ENCODE measurements around the gene KCNK1.
"Not testable (repeated sequence)": the region's sequence is repeated elsewhere in the genome, so short reads cannot be mapped to it uniquely, and the experiment has no call there.

KCNK1 gene

DNA sequence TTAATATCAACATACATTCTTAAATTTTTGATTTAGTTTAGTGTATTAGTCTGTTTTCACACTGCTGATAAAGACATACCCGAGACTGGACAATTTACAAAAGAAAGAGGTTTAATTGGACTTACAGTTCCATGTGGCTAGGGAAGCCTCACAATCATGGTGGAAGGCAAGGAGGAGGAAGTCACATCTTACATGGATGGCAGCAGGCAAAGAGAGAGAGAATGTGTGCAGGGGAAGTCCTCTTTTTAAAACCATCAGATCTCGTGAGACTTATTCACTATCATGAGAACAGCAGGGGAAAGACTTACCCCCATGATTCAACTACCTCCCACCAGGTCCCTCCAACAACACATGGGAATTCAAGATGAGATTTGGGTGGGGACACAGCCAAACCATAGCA is 56.5 kb downstream of the KCNK1 start:
- not testable (repeated sequence) for DNase-seq

DNA sequence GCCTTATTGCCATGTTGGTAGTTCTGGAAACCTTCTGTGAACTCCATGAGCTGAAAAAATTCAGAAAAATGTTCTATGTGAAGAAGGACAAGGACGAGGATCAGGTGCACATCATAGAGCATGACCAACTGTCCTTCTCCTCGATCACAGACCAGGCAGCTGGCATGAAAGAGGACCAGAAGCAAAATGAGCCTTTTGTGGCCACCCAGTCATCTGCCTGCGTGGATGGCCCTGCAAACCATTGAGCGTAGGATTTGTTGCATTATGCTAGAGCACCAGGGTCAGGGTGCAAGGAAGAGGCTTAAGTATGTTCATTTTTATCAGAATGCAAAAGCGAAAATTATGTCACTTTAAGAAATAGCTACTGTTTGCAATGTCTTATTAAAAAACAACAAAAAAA is 57.4 kb downstream of the KCNK1 start:
- DNase-seq, result no peak

- DNase-seq, result no peak
Measured at GRCh38 chr1:233672732-233673131, 58.8 kb downstream of the KCNK1 start.

GRCh38 chr1:233673261-233673946 is 59.5 kb downstream of the KCNK1 start:
- DNase-seq, result no peak

- no peak for DNase-seq
Measured at GRCh38 chr1:233673947-233674431, 60.1 kb downstream of the KCNK1 start.

- DNase-seq, result no peak
Measured at GRCh38 chr1:233675446-233675845, 61.5 kb downstream of the KCNK1 start.

GRCh38 chr1:233675893-233676292 is 62.0 kb downstream of the KCNK1 start:
- no peak for DNase-seq

GRCh38 chr1:233677690-233678354 is 63.9 kb downstream of the KCNK1 start:
- DNase-seq, result no peak

DNA sequence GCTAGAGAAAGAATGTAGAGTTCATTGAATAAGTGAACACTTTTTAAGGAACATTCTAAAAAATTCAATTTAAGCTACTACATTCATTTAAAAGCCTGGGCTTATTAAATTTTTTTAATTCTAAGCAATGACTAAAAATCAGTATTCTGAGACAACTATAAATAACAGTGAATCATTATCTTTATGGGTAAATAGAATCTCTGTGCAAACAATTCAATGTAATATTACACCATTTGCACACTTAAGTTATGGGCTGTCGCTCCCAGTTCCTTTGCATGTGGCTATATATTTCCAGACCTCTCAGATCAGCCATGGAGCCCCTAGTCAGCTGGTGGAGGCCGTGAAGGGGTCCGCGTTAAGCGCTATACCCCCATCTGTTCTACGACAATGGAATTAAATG is 65.1 kb downstream of the KCNK1 start:
- DNase-seq, result no peak

DNA sequence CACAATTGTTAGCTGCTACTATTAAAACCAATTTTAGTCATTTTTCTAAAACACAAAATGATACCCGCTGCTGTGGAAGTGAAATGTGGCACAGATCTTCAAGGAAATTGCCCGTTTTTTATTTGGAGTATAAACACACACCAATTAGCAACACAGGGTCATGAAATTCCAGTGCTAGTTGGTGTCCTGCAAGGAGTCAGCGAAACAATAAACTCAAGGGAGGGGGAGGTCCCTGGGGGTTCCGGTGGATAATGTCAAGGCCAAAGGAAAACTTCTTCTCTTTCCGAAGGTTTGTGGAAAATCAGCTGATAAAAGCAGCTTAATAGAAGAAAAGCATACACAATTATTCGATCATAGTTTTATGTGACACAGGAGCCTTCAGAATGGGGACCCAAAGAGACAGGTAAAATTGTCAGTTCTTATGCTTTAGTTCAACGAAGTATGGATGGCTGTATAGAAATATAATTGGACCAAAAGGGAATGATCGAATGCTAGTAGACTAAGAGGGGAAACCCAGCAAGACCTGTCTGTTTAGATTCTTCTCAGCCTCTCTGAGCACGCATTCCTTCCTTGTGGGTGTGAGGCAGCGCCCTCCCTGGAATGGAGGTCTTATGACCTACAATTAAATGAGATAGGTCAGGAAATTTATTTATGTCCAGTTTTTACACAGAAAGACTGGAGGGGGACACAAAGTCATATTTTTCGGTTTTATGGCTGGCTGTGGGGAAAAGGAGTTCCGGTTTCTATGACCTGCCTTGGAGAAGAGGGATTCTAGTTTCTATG is 65.9 kb downstream of the KCNK1 start:
- DNase-seq, result no peak

DNA sequence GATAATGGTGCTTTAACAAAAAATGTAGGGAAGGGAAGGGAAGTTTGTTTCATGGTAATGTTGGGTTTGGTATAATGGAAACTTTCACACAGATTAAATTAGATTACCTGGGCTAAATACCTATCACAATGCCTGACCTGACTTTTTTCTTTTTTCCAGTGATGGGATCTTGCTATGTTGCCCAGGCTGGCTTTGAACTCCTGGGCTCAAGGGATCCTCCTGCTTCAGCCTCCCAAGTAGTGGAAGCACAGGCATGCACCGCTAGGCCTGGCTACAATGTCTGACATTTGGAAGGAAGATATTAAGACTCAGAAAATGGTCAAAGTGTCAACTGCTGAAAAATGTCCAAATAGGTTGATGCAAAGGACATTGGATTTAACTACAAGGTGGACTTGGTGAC is 67.4 kb downstream of the KCNK1 start:
- no peak for DNase-seq

- DNase-seq, result not testable (repeated sequence)
Measured at GRCh38 chr1:233686653-233687052, 72.7 kb downstream of the KCNK1 start.

GRCh38 chr1:233689017-233689747 is 75.3 kb downstream of the KCNK1 start:
- no peak for DNase-seq

DNA sequence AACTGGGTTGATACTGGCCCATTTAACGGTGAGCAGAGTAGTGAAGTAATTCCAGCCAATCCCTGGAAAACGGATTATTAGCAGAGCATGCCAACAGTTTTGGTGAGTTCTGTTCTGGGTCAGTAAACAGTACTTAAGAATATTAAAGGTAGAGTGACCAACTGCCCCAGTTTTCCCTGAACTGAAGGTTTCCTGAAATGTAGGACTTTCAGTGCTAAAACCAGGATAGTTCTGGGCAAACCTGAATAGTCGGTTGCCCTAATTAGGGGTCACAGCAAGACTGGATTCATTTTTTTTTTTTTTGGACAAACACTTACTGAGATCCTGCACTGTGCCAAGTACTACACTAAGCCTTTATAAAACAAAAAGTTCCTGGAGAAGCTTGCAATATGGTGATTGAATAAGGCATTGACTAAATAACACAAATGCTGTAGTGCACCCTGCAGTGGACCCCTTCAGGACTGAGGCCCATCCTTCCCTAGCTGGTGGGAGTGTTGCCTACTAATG is 75.9 kb downstream of the KCNK1 start:
- DNase-seq, result no peak

DNA sequence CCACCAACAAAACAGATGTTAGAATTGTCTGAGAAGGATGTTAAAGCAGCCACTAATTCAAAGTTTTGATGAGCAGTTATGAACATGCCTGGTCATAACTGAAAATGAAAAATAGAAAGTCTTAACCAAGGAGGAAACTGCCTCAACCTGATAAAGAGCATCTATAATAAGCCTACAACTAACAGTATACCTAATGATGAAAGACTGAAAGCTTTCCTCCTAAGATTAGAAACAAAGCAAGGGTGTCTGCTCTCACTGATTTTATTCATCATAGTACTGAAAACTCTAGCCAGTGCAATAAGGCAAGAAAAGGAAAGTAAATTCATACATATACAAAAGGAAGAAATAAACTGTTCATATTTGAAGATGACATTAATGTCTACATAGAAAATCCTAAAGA is 82.0 kb downstream of the KCNK1 start:
- DNase-seq, result no peak

DNA sequence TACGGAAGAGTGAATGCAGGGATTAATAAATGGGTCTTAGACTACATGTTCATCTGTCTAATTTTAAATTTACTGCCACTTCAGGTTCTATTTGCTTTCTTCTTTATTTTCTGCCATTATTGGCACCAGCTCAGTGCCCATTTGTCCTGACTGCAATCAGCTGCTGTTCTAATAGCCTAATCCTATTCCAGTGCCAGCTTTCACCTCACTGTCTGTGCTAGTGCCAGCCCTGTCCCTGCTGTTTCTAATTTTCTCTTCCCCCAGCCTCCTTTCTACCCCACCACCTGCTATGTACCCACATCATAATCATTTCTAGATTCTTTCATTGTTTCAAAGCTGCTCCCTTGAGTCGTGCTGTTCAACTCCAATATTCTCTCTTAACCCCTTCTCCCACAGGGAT is 86.4 kb downstream of the KCNK1 start:
- DNase-seq, result no peak

- no peak for DNase-seq
Measured at GRCh38 chr1:233704170-233704897, 90.4 kb downstream of the KCNK1 start.

- no peak for DNase-seq
Measured at GRCh38 chr1:233704898-233705723, 91.2 kb downstream of the KCNK1 start.

DNA sequence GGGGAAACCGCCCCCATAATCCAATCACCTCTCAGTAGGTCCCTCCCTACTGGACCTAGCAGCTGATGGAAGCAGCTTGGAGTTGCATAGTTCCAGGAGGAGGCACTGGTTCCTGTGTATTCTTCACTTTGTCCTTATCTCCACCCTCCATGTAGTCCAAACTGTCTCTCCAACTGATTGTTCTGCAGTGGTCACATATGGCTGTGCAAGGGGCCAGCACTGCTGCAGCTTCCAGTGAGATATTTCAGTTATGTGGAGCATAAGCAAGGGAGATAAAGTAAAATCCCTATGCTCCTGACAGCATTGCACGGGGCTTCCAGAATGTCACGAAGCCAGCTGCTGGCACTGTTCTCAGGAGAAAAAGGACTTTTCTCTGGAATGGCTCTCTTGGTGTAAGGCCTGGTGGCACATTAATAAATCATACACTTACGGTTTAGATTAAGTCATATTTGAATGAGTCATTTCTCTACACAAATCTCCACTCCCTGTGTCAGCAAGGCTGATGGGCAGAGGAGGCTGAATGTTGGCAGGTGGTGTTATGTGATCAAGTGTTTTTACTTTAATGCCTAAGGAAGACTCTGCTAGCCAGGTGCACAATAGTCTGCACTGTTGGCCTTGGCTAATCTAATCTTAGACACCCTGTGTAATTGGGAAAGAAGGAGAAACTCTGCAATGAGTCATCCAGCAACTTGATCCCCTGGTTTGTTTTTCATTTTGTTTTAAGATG is 93.4 kb downstream of the KCNK1 start:
- no peak for DNase-seq
